Measurements from ENCODE around the gene DHRS4L2. TPM values are rescaled to one million over a fixed set of nuclear protein-coding genes. Genes with fewer than 3 reads are reported as not detected.

The DHRS4L2 gene
- total and polyA plus RNA-seq, 2 of the 4 experiments (the other 2 are of a cell fraction): 11.1 to 19.6 TPM

- Histone ChIP-seq H3K18ac (ENCODE audit: low read depth, low read length) (no peak overlapping the region), H3K36me3 (ENCODE audit: control insufficient read depth, insufficient read depth, low read length) (no peaks in the 10 kb centered on the region), H4K5ac (ENCODE audit: low read depth, low read length) (no peak overlapping the region), H2BK120ac (ENCODE audit: low read depth, low read length) (no peak overlapping the region), H2AFZ (replicated peaks; ENCODE audit: low read length, poor library complexity) (no peak overlapping the region), H4K8ac (ENCODE audit: low read depth in 2 of 2, low read length in 2 of 2) (no peak overlapping the region), H2BK15ac (ENCODE audit: low read depth, low read length) (no peak overlapping the region), H3K4me1 (ENCODE audit: control insufficient read depth, insufficient read depth, low read length) (peaks cover 5% of the 10 kb centered on the region; the same call in 1 of the 2 replicates), H3K79me1 (ENCODE audit: low read depth in 1 of 2, low read length in 2 of 2) (no peaks in the 10 kb centered on the region), H3K9me3 (ENCODE audit: control insufficient read depth, insufficient read depth, low read length) (no peaks in the 10 kb centered on the region), H3K9ac (ENCODE audit: low read depth, low read length) (no peak overlapping the region), H3K56ac (ENCODE audit: extremely low read depth, insufficient read depth, low read length) (no peak overlapping the region), H4K91ac (ENCODE audit: insufficient read depth, low read depth, low read length) (no peak overlapping the region), H3K9me1 (ENCODE audit: insufficient read depth, low read length) (0 out of 2 replicates have a peak, but pooled peaks cover 3% of the 10 kb centered on the region), H3K27me3 (ENCODE audit: control insufficient read depth, insufficient read depth, low read length) (peaks cover 36% of the 10 kb centered on the region), H2AK9ac (replicated peaks; ENCODE audit: low read depth, low read length, poor library complexity) (peak overlapping the region; percentile 5), H2BK5ac (ENCODE audit: low read depth, low read length, poor library complexity, severe bottlenecking) (no peak overlapping the region), H4K20me1 (ENCODE audit: insufficient read depth, low read length) (peaks cover 3% of the 10 kb centered on the region; the same call in 1 of the 2 replicates), H3K14ac (replicated peaks; ENCODE audit: low read depth, low read length) (no peak overlapping the region), H3K4ac (ENCODE audit: low read depth, low read length) (no peak overlapping the region), H3K23ac (ENCODE audit: low read depth, low read length) (no peak overlapping the region), H3K27ac (ENCODE audit: insufficient read depth, low read length) (no peak overlapping the region), H2AK5ac (ENCODE audit: low read depth, low read length) (no peak overlapping the region), H3K4me2 (ENCODE audit: low read depth, low read length) (no peak overlapping the region), H3K4me3 (ENCODE audit: insufficient read depth, low read depth, low read length) (no peak overlapping the region), H2BK20ac (ENCODE audit: low read depth, low read length) (no peak overlapping the region)
- WGBS, 2 experiments (ENCODE audit: extremely low coverage in 2 of 2, insufficient read length in 1 of 2): no CpG with 5 or more reads among the region's 20 CpGs
- DNase-seq (no peak), ATAC-seq (ENCODE audit: low read depth) (no peak)
- CTCF ChIA-PET: interaction anchor here (1.5 kb wide), 1 partner anchor 56 kb away, joined by 4 read pairs; no protein-coding TSS in a partner anchor
- POLR2A ChIA-PET (ENCODE audit: unreplicated experiment): no interaction called here
- dilution Hi-C loops (cut with HindIII; ENCODE audit: low sequenced_read_pairs, unreplicated experiment) (no loop called here), intact Hi-C loops (cut with micrococcal nuclease) (loop anchor here (1.0 kb wide), 1 partner anchor 39 kb away; no protein-coding TSS in a partner anchor), in situ Hi-C loops (cut with MboI; ENCODE audit: low sequenced_read_pairs) (no loop called here)
- no TSS peak for BruUV-seq (replicated peaks)
- TF ChIP-seq RAD21 (IDR thresholded peaks at IDR 0.05; ENCODE audit: low read length) (no peak), NFE2L2 (IDR thresholded peaks at IDR 0.05; ENCODE audit: low read depth, low read length) (no peak), RCOR1 (IDR thresholded peaks at IDR 0.05; ENCODE audit: insufficient replicate concordance, low read length) (no peak)
Observed at GRCh38 chr14:24052656-24053547, 64.2 kb downstream of the DHRS4L2 start.
